Activated T-cell treated with anti-CD3 and anti-CD28 coated beads, Interleukin-2, amount 50 U/mL, for 4 hours (primary cell): ENCODE results near the gene CDK16. TPM values are rescaled to one million over a fixed set of nuclear protein-coding genes. Genes with fewer than 3 reads are reported as not detected.

ENCODE experiments used
- ATAC-seq, 2 donors: fragments of 200-7000 bp; cut with Tn5 transposase; one replicate each; pipeline ENCODE4 v1.10.0; 2021
- DNase-seq: peaks from one replicate; pipeline ENCODE4 v3.0.0-alpha.2; 2020
- H3K27me3 Mint-ChIP-seq: one replicate; pipeline ENCODE4 v1.8.0; 2021; ENCODE audit warnings: low read depth, mixed read lengths
- H3K36me3 Mint-ChIP-seq: one replicate; pipeline ENCODE4 v1.8.0; 2022; ENCODE audit warnings: mixed read lengths; ENCODE audit not compliant: insufficient read depth
- H3K4me1 Mint-ChIP-seq: one replicate; pipeline ENCODE4 v1.8.0; 2021; ENCODE audit warnings: low read depth, mixed read lengths
- H3K4me3 Mint-ChIP-seq: one replicate; pipeline ENCODE4 v1.8.0; 2021; ENCODE audit warnings: mild to moderate bottlenecking, moderate library complexity, mixed read lengths
- H3K9me3 Mint-ChIP-seq: one replicate; pipeline ENCODE4 v1.8.0; 2021; ENCODE audit warnings: mixed read lengths
- total RNA-seq, 3 donors: library from RNA; stranded (reverse); gene quantifications; one replicate each; pipeline ENCODE4 v1.2.1, GENCODE V29; 2021

CDK16 gene
- total RNA-seq, 3 donors from 2014 or later, result 45.4 to 51.4 (median 49.4) TPM

DNA sequence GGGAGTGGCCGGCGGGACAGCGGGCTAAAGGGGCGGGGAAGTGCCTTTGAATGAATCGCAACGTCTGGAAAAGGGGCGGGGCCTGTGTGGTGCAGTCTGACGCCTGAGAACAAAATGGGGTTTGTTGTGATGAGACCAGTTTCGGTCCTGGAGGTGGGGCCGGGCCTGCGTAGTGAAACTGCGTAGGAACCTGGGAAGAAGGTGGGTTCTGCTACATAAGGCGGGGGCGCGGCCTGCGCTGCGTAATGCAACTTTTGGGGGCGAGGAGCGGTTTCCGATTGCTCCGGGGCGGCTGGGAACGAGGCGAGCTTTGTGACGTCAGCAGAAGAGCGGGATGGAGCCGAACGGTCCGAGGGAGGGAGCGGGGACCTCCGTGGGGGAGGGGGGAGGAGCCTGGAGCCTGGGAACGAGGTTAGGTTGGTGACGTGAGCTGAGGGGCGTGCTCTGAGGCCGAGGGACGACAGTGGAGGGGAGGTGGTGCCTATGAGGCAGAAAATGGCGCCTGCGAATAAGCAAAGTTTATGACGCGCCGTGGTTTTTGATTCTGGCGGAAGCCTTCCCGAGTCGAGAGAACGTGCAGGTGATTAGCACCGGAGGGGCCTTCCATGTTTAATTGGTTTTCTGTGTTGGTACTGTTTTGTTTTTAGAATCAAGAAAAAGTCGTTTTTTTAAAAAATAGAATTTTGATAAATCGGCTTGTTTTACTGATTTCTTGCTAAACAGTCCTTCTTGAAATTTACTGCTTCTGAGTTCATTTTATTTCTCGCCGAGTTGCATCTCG lies 15.0 kb downstream of the CDK16 start:
- no peaks in the 10 kb centered on the region for H3K27me3 Mint-ChIP-seq
- peaks cover 8% of the 10 kb centered on the region for H3K36me3 Mint-ChIP-seq
- peak; percentile 96 for DNase-seq
- H3K4me1 Mint-ChIP-seq, result peaks cover 17% of the 10 kb centered on the region
- ATAC-seq, result peak; percentile 90 to 91
- H3K4me3 Mint-ChIP-seq, result peak overlapping the region; percentile 88
- no peaks in the 10 kb centered on the region for H3K9me3 Mint-ChIP-seq

DNA sequence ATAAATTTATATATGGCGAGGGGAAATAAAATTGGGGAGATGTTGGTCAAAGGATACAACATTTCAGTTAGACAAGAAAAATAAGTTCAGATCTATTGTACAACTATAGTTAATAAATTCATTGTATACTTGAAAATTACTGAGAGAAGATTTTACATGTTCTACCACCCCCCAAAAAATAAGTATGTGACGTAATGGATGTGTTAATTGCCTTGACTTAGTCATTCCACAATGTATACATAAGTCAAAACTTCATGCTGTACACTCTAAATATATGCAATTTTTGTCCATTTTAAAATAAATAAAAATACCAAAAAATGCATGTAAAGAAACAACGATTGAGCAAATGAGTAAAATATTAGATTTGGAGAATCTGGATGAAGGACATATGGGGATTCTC lies 16.1 kb downstream of the CDK16 start:
- peak overlapping the region; percentile 67 for H3K4me3 Mint-ChIP-seq
- H3K27me3 Mint-ChIP-seq, result no peaks in the 10 kb centered on the region
- peaks cover 17% of the 10 kb centered on the region for H3K4me1 Mint-ChIP-seq
- no peaks in the 10 kb centered on the region for H3K9me3 Mint-ChIP-seq
- ATAC-seq (no peak), DNase-seq (no peak)
- peaks cover 8% of the 10 kb centered on the region for H3K36me3 Mint-ChIP-seq

DNA sequence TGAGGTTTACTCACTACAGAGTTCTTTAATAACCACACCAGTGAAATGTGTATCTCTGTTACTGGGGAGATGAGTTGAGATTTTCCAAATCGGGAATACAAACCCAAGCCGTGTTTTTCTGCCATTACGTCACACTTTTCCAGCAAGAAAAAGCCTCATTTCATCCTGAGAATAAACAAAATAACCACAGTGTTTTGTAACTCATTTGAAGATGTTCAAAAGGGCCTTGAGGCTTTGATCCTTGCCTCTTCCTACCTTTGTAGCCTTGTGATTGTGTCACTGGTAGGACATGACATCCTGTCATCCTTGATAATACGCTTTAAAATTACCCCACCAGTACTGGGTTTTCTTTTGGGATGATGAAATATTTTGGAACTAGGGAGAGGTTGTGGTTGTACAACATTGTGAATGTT lies 17.2 kb downstream of the CDK16 start:
- Mint-ChIP-seq H3K36me3 (peaks cover 4% of the 10 kb centered on the region), H3K9me3 (no peaks in the 10 kb centered on the region), H3K27me3 (no peaks in the 10 kb centered on the region), H3K4me1 (peaks cover 15% of the 10 kb centered on the region), H3K4me3 (no peak overlapping the region)
- DNase-seq, result no peak
- no peak for ATAC-seq

DNA sequence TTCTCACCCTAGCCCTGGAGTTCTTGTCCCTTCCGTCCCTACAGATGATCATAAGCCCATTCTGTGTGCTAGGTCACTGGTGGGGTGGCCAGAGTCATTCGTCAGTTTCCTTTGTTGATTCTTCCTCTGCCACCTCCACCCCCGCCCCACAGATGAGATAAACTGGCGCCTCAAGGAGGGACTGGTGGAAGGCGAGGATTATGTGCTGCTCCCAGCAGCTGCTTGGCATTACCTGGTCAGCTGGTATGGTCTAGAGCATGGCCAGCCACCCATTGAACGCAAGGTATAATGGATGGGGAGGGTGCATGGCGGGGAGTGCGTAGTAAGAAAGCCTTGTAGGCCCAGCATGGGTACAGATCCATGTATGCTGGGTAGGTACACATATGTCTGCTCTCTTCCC lies 20.7 kb downstream of the CDK16 start:
- Mint-ChIP-seq H3K4me3 (no peak overlapping the region), H3K27me3 (no peaks in the 10 kb centered on the region), H3K9me3 (no peaks in the 10 kb centered on the region), H3K4me1 (peaks cover 15% of the 10 kb centered on the region), H3K36me3 (peaks cover 12% of the 10 kb centered on the region)
- ATAC-seq (no peak), DNase-seq (no peak)

DNA sequence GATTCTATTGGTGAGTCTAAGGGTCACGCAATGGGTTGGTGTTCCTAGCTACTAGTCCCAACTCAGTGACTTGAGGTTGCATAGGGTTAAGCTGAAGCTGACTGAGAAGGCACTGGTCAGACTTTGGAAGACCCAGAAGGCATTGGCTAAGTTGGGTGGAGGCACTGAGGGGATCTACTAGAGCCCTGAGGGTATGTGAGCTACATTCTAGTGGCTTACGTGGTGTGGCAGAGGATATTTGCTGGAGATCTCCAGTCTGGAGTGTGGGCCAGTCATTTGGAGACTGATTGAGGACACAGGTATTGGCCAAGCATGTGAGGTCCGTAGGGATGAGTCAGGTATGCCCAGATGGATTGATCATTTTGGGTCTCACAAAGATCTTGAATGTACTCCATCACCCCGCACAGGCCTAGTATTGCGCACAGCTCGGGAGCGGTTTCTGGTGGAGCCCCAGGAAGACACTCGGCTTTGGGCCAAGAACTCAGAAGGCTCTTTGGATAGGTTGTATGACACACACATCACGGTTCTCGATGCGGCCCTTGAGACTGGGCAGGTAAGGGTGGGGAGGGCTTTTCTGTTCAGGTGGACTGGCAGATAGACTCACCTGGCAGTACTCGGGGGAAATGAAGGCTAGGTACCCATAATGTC lies 21.5 kb downstream of the CDK16 start:
- no peak overlapping the region for H3K4me3 Mint-ChIP-seq
- H3K9me3 Mint-ChIP-seq, result no peaks in the 10 kb centered on the region
- no peak for DNase-seq
- ATAC-seq, result no peak
- peaks cover 12% of the 10 kb centered on the region for H3K36me3 Mint-ChIP-seq
- no peaks in the 10 kb centered on the region for H3K27me3 Mint-ChIP-seq
- H3K4me1 Mint-ChIP-seq, result peaks cover 14% of the 10 kb centered on the region

DNA sequence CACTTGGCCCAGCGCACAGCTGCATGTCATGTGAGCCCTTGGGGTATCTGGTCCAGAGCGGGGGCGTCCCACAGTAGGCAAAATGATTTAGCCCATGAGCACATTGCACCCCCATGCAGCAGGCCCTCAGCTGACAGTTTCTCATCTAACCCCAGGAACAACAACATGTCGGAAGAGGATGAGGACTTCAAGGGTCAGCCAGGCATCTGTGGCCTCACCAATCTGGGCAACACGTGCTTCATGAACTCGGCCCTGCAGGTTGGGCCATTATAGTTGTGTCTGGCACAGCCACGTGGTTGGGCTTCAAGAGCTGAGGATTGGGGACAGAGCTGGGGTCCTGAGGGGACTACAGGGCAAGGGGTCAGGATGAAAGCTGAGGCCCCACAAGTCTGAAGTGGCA lies 22.1 kb downstream of the CDK16 start:
- no peak for DNase-seq
- ATAC-seq, result no peak
- no peak overlapping the region for H3K4me3 Mint-ChIP-seq
- H3K36me3 Mint-ChIP-seq, result peaks cover 12% of the 10 kb centered on the region
- H3K9me3 Mint-ChIP-seq, result no peaks in the 10 kb centered on the region
- no peaks in the 10 kb centered on the region for H3K27me3 Mint-ChIP-seq
- H3K4me1 Mint-ChIP-seq, result peaks cover 8% of the 10 kb centered on the region

DNA sequence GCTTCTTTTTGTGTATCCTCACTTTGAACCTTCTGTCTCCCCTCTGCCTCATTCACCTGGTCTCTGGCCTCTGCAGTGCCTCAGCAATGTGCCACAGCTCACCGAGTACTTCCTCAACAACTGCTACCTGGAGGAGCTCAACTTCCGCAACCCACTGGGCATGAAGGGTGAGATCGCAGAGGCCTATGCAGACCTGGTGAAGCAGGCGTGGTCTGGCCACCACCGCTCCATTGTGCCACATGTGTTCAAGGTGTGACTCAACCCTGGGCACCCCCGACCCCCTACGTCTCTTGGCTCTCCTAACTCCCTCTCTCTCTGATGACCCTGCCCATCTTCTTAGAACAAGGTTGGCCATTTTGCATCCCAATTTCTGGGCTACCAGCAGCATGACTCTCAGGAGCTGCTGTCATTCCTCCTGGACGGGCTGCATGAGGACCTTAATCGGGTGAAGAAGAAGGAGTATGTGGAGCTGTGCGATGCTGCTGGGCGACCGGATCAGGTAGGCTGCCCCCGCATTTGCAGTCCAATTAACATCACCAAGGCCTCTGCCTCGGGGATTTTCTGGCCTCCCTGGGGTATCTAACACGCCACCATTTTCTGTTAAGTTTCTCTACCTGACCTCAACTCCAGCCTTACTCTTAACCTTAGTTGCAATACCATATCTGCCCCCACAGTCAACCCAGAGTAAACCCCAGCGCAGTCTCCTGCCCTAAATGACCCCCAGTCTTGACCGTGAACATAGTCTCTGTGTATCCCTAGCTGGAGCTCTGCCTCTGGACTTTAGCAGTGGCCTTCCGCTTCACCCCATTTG lies 22.9 kb downstream of the CDK16 start:
- no peak for DNase-seq
- Mint-ChIP-seq H3K27me3 (no peaks in the 10 kb centered on the region), H3K36me3 (peaks cover 18% of the 10 kb centered on the region), H3K9me3 (no peaks in the 10 kb centered on the region), H3K4me3 (no peak overlapping the region), H3K4me1 (peaks cover 2% of the 10 kb centered on the region)
- no peak for ATAC-seq

DNA sequence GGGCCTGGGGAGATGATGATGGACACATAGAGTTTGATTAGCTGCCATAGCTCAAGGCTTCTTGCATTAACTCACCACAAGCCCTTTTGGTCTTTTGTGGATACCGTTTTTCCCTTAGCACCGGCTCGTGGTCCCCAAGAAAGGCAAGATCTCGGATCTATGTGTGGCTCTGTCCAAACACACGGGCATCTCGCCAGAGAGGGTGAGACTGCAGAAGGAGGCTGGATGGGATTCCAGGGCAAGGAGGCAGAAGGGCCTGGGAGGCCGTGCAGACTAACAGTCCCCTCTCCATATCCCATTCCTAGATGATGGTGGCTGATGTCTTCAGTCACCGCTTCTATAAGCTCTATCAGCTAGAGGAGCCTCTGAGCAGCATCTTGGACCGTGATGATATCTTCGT lies 23.8 kb downstream of the CDK16 start:
- DNase-seq (no peak), ATAC-seq (no peak)
- Mint-ChIP-seq H3K27me3 (no peaks in the 10 kb centered on the region), H3K36me3 (peaks cover 18% of the 10 kb centered on the region), H3K9me3 (no peaks in the 10 kb centered on the region), H3K4me1 (no peaks in the 10 kb centered on the region), H3K4me3 (no peak overlapping the region)

DNA sequence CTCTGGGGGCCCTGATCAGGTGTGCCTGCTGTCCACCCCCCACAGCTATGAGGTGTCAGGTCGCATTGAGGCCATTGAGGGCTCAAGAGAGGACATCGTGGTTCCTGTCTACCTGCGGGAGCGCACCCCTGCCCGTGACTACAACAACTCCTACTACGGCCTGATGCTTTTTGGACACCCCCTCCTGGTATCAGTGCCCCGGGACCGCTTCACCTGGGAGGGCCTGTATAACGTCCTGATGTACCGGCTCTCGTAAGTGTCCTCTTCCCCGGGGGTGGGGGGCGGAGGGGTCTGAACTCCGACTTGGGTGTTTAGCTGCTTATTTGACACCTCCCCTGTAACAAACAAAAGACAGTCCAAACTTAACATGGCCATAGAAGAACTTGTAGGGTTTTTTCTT lies 24.9 kb downstream of the CDK16 start:
- Mint-ChIP-seq H3K4me1 (no peaks in the 10 kb centered on the region), H3K36me3 (peaks cover 21% of the 10 kb centered on the region), H3K27me3 (no peaks in the 10 kb centered on the region), H3K4me3 (no peak overlapping the region), H3K9me3 (no peaks in the 10 kb centered on the region)
- ATAC-seq (no peak), DNase-seq (no peak)

DNA sequence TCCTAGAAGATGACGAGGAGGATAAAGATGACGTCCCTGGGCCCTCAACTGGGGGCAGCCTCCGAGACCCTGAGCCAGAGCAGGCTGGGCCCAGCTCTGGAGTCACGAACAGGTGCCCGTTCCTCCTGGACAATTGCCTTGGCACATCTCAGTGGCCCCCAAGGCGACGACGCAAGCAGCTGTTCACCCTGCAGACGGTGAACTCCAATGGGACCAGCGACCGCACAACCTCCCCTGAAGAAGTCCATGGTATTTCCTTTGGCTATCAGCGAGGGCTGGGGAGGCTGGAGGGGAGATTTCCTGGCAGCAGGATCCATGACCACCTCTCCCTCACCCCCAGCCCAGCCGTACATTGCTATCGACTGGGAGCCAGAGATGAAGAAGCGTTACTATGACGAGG lies 26.2 kb downstream of the CDK16 start:
- ATAC-seq (no peak), DNase-seq (no peak)
- Mint-ChIP-seq H3K9me3 (no peaks in the 10 kb centered on the region), H3K4me3 (no peak overlapping the region), H3K27me3 (no peaks in the 10 kb centered on the region), H3K36me3 (peaks cover 20% of the 10 kb centered on the region), H3K4me1 (peaks cover 4% of the 10 kb centered on the region)

DNA sequence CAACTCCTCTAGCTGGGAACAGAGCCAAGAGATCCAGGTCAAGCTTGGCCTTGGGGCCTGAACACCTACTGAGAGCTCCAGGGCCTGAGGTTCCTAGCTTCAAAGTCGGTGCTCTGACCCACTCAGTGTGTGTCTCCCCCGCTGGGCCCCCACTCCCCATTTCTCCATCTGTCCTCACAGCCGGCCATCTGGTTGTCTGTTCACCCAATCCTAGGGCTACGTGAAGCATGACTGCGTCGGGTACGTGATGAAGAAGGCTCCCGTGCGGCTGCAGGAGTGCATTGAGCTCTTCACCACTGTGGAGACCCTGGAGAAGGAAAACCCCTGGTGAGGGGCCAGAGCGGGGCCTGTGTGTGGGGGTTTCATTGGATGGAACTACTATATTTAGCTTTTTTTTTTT lies 26.7 kb downstream of the CDK16 start:
- H3K9me3 Mint-ChIP-seq, result no peaks in the 10 kb centered on the region
- peaks cover 17% of the 10 kb centered on the region for H3K36me3 Mint-ChIP-seq
- no peak for DNase-seq
- H3K27me3 Mint-ChIP-seq, result no peaks in the 10 kb centered on the region
- H3K4me1 Mint-ChIP-seq, result peaks cover 4% of the 10 kb centered on the region
- ATAC-seq, result no peak
- H3K4me3 Mint-ChIP-seq, result no peak overlapping the region

DNA sequence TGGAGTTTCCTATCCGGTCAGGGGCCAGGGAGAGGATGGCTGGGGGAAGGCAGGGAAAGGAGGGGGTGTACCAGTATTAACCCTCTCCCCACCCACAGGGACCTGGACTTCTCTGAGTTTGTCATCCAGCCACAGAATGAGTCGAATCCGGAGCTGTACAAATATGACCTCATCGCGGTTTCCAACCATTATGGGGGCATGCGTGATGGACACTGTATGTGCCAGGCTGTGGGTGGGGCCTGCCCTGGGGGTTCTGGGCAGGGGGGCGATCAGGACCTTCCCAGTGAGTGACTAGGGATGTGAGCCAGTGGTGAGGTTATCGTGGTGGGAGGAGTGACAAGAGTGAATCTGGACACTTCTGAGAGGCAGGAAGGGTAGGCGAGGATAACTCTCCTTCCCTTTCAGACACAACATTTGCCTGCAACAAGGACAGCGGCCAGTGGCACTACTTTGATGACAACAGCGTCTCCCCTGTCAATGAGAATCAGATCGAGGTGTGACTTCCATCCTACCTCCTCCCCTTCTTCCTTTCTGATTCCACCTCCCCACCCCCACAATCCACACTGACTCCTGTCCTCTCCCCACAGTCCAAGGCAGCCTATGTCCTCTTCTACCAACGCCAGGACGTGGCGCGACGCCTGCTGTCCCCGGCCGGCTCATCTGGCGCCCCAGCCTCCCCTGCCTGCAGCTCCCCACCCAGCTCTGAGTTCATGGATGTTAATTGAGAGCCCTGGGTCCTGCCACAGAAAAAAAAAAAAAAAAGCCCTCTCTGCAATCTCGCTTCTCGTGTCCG lies 28.9 kb downstream of the CDK16 start:
- Mint-ChIP-seq H3K27me3 (no peaks in the 10 kb centered on the region), H3K36me3 (peaks cover 9% of the 10 kb centered on the region), H3K4me1 (peaks cover 4% of the 10 kb centered on the region), H3K9me3 (no peaks in the 10 kb centered on the region), H3K4me3 (no peak overlapping the region)
- DNase-seq (no peak), ATAC-seq (peak in 1 of 2 donors; percentile 31)

DNA sequence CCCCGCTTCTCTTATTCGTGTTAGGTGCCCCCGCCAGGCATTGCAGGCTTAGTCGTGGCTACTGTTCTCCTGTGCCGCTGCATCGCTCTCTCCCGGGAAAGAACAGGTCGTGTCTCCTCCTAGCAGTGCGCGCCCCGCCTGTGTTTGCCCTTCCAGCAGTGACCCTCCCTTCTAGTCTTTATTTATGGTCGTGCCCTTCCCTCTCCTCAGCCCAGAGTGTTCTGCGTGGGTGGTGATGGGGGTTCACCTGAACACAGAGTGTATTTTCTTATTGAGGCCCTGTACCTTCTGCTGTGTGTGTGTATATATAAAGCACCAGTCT lies 29.5 kb downstream of the CDK16 start:
- DNase-seq (no peak), ATAC-seq (no peak)
- Mint-ChIP-seq H3K9me3 (no peaks in the 10 kb centered on the region), H3K36me3 (peaks cover 9% of the 10 kb centered on the region), H3K4me1 (peaks cover 4% of the 10 kb centered on the region), H3K27me3 (no peaks in the 10 kb centered on the region), H3K4me3 (no peak overlapping the region)

DNA sequence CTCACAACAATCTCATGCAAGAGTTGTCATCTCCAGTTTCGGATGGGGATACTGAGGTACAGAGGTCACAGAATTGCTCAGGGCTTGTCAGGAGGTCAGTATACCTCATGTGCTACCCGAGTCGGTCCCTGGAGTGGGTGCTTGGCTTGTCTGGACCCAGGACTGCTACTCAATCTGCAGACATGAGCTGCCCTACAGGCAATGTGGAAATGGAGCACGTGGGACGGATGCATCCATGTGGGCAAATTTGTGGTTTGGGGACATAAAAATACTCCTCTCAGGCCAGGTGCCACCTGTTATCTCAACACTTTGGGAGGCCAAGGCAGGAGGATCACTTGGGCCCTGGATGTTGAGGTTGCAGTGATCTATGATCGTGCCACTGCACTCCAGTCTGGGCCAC lies 30.1 kb downstream of the CDK16 start:
- ATAC-seq (no peak), DNase-seq (no peak)
- Mint-ChIP-seq H3K36me3 (peaks cover 9% of the 10 kb centered on the region), H3K27me3 (no peaks in the 10 kb centered on the region), H3K4me3 (no peak overlapping the region), H3K4me1 (peaks cover 4% of the 10 kb centered on the region), H3K9me3 (no peaks in the 10 kb centered on the region)
